PC-3 (cell line): ENCODE measurements around the gene SEPTIN3. TPM values are rescaled to one million over a fixed set of nuclear protein-coding genes. Genes with fewer than 3 reads are reported as not detected.
A peak's percentile ranks its signal among the peaks of the same experiment; 100 is the strongest.

ENCODE experiments used
- ATAC-seq: fragments of 200-7000 bp; cut with Tn5 transposase; 2 replicates; pipeline ENCODE4 v1.9.1; 2020; ENCODE audit warnings: mild to moderate bottlenecking, moderate library complexity
- BruUV-seq: library from RNA; stranded (reverse); fragments of 400-500 nt; replicated peaks from 2 replicates; lab custom pipeline; 2021; lab: Mats Ljungman, UMichigan
- CTCF ChIA-PET: fragments of 300-600 bp; sonication (Branson Sonifier 250); formaldehyde crosslinking; loops from one replicate; lab custom pipeline; 2022; ENCODE audit warnings: antibody characterized with exemption; lab: Charles Lee
- POLR2A ChIA-PET: fragments of 300-600 bp; sonication (Branson Sonifier 250); formaldehyde crosslinking; loops from one replicate; lab custom pipeline; 2022; ENCODE audit warnings: antibody characterized with exemption; ENCODE audit not compliant: unreplicated experiment; lab: Charles Lee
- DNase-seq: peaks from one replicate; pipeline ENCODE4 v3.0.0-alpha.2; 2015
- H2AFZ ChIP-seq: fragments of 300-600 bp; sonication (generic); 2 replicates; pipeline ENCODE4 v1.6.0; 2016; ENCODE audit warnings: antibody characterized with exemption, low read length
- H3F3A ChIP-seq: fragments of 300-600 bp; sonication (generic); one replicate; pipeline ENCODE4 v1.6.0; 2017; ENCODE audit warnings: antibody characterized with exemption, low read length, control low read depth, mild to moderate bottlenecking; ENCODE audit not compliant: unreplicated experiment
- H3K27ac ChIP-seq: fragments of 300-600 bp; sonication (generic); 2 replicates; pipeline ENCODE4 v1.5.1; 2016; ENCODE audit warnings: mild to moderate bottlenecking, low read length
- H3K27me3 ChIP-seq: fragments of 300-600 bp; sonication (generic); 2 replicates; pipeline ENCODE4 v1.6.1; 2016; ENCODE audit warnings: low read length, mixed read lengths
- H3K36me3 ChIP-seq: fragments of 300-600 bp; sonication (generic); 2 replicates; pipeline ENCODE4 v1.6.1; 2016; ENCODE audit warnings: low read depth, mixed run types, low read length, mixed read lengths
- H3K4me1 ChIP-seq: fragments of 300-600 bp; sonication (generic); 2 replicates; pipeline ENCODE4 v1.5.1; 2016; ENCODE audit warnings: low read length; ENCODE audit not compliant: insufficient read depth
- H3K4me2 ChIP-seq: fragments of 300-600 bp; sonication (generic); 2 replicates; pipeline ENCODE4 v1.6.0; 2016; ENCODE audit warnings: low read length
- H3K4me3 ChIP-seq: fragments of 300-600 bp; sonication (generic); 2 replicates; pipeline ENCODE4 v1.5.1; 2016; ENCODE audit warnings: mild to moderate bottlenecking, low read length, mixed read lengths
- H3K79me2 ChIP-seq: fragments of 300-600 bp; sonication (generic); 2 replicates; pipeline ENCODE4 v1.6.1; 2017; ENCODE audit warnings: low read length, mixed read lengths
- H3K9ac ChIP-seq: fragments of 300-600 bp; sonication (generic); 2 replicates; pipeline ENCODE4 v1.6.0; 2016; ENCODE audit warnings: mild to moderate bottlenecking, low read length
- H3K9me2 ChIP-seq: fragments of 300-600 bp; sonication (generic); replicated peaks from 2 replicates; pipeline ENCODE4 v1.6.1; 2016; ENCODE audit warnings: mixed run types, low read length, mixed read lengths
- H3K9me3 ChIP-seq: fragments of 300-600 bp; sonication (generic); 2 replicates; pipeline ENCODE4 v1.6.1; 2016; ENCODE audit warnings: low read length, mixed read lengths
- H4K20me1 ChIP-seq: fragments of 300-600 bp; sonication (generic); 2 replicates; pipeline ENCODE4 v1.6.1; 2016; ENCODE audit warnings: low read length, mixed read lengths
- EZH2 ChIP-seq: fragments of 300-600 bp; sonication (generic); IDR thresholded peaks from one replicate; pipeline ENCODE4 v1.6.1; 2017; ENCODE audit warnings: antibody characterized with exemption, mild to moderate bottlenecking, low read length; ENCODE audit not compliant: unreplicated experiment
- EZH2phosphoT487 ChIP-seq: fragments of 300-600 bp; sonication (generic); IDR thresholded peaks from 2 replicates; pipeline ENCODE4 v1.6.1; 2018; ENCODE audit warnings: mild to moderate bottlenecking, antibody characterized with exemption, low read length, borderline replicate concordance
- intact Hi-C: fragments of 100-400 bp; cut with micrococcal nuclease; formaldehyde crosslinking; loops from 2 replicates; pipeline ENCODE4 v1.9.0; 2023
- total RNA-seq: library from RNA; depleted of rRNA; stranded (reverse); fragments of >200 nt; gene quantifications from 2 replicates; pipeline ENCODE4 v1.2.3, GENCODE V29; 2014
- TF ChIP-seq, protein P1 (sequence below): fragments of 300-600 bp; sonication (generic); conservative IDR thresholded peaks from 2 replicates; pipeline ENCODE4 v1.5.1; 2017; ENCODE audit warnings: antibody characterized with exemption, low read depth, mild to moderate bottlenecking, low read length

Gene SEPTIN3
- total RNA-seq, 1 experiment from 2014 or later, result 1.2 TPM

DNA sequence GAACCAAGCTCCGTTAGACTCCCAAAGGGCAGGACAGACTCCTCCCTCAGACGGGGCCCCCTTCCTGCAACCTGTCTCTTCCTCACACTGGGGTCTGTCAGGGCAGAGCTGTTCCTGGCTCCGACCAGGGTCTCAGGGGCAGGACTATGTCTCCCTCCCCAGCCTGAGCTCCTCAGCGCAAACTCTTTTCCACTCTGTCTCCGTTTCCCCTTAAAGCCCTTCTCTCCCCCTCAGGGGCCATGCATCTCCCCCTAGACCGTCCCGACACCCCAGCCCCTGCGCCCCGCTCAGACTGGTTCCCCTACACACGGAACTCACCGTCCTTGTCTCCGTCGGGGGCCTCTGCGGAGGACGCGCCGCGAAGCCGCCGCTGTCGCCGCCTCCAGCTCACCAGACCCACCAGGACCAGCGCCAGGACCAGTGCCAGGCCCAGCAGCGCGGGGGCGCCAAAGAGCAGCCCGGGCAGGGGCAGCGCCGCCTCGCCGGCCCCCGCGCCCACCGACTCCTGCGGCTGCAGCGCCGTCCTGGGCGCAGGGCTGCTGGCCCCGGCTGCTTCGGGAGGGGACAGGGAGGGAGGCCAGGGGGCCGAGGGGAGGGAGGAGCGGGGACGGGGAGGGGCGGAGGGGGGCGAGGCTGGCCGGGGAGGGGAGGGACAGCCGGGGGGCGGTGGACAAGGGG is 43.3 kb upstream of the SEPTIN3 start:
- 0 out of 2 replicates have a peak overlapping the region, but pooled peaks have one; percentile 26 for H2AFZ ChIP-seq
- intact Hi-C loops, result no loop called here

DNA sequence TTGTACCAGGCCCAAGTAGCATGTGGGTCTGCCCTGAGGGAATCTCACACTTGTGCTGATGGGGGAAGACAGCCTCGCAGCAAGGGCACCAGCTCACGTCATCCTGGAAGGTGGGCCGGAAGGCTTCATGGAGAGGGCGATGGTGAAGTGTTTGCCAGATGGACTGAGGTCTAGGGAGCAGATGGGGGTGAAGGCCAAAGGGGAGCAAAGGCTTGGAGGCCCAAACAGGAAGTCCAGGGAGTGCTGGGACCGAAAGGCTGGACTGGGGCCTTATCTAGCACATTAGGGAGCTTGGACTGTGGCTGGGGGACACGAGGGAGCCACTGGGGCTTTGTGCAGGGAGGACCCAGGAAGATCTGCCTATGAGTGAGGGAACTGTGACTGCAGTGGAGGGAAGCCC is 41.4 kb upstream of the SEPTIN3 start:
- Histone ChIP-seq H3K9me3 (no peaks in the 10 kb centered on the region), H4K20me1 (no peaks in the 10 kb centered on the region), H3K9me2 (no peaks in the 10 kb centered on the region), H2AFZ (no peak overlapping the region), H3K9ac (no peak overlapping the region), H3K36me3 (no peaks in the 10 kb centered on the region), H3K27ac (no peak overlapping the region), H3K4me1 (no peaks in the 10 kb centered on the region), H3K4me2 (no peak overlapping the region), H3K27me3 (no peaks in the 10 kb centered on the region), H3K4me3 (no peak overlapping the region), H3F3A (no peaks in the 10 kb centered on the region), H3K79me2 (no peaks in the 10 kb centered on the region)
- DNase-seq (no peak), ATAC-seq (no peak)
- intact Hi-C loops, result no loop called here
- CTCF ChIA-PET, result no interaction called here
- no peak for TF ChIP-seq EZH2phosphoT487
- TF ChIP-seq, protein P1, sequence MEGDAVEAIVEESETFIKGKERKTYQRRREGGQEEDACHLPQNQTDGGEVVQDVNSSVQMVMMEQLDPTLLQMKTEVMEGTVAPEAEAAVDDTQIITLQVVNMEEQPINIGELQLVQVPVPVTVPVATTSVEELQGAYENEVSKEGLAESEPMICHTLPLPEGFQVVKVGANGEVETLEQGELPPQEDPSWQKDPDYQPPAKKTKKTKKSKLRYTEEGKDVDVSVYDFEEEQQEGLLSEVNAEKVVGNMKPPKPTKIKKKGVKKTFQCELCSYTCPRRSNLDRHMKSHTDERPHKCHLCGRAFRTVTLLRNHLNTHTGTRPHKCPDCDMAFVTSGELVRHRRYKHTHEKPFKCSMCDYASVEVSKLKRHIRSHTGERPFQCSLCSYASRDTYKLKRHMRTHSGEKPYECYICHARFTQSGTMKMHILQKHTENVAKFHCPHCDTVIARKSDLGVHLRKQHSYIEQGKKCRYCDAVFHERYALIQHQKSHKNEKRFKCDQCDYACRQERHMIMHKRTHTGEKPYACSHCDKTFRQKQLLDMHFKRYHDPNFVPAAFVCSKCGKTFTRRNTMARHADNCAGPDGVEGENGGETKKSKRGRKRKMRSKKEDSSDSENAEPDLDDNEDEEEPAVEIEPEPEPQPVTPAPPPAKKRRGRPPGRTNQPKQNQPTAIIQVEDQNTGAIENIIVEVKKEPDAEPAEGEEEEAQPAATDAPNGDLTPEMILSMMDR, result no peak
- TF ChIP-seq EZH2, result no peak
- BruUV-seq, result no TSS peak
- POLR2A ChIA-PET, result no interaction called here

More for the DNA sequence above, 43.3 kb upstream of the SEPTIN3 start:
- CTCF ChIA-PET, result interaction anchor here (0.8 to 1.0 kb wide), 4 partner anchors 15 to 229 kb away, joined by 3 to 6 read pairs (median 4); no protein-coding TSS in a partner anchor
- ATAC-seq (peak; percentile 71), DNase-seq (peak; percentile 62)
- no peak for TF ChIP-seq EZH2phosphoT487
- TF ChIP-seq, protein P1, result peak; percentile 62
- H3K4me2 ChIP-seq, result peak overlapping the region; percentile 73
- H3K9ac ChIP-seq, result no peak overlapping the region
- no peaks in the 10 kb centered on the region for H3F3A ChIP-seq
- no peaks in the 10 kb centered on the region for H3K27me3 ChIP-seq
- H4K20me1 ChIP-seq, result no peaks in the 10 kb centered on the region
- no peaks in the 10 kb centered on the region for H3K9me3 ChIP-seq
- no TSS peak for BruUV-seq
- H3K9me2 ChIP-seq, result no peaks in the 10 kb centered on the region
- no peaks in the 10 kb centered on the region for H3K79me2 ChIP-seq
- POLR2A ChIA-PET, result no interaction called here
- no peak overlapping the region for H3K27ac ChIP-seq
- H3K4me1 ChIP-seq, result no peaks in the 10 kb centered on the region
- peak overlapping the region; percentile 42; the same call in 1 of the 2 replicates for H3K4me3 ChIP-seq
- H3K36me3 ChIP-seq, result no peaks in the 10 kb centered on the region
